Right hindlimb (tissue), 1 donor: ENCODE measurements around the gene HMG20B.
A peak's percentile ranks its signal among the peaks of the same experiment; 100 is the strongest.

ENCODE experiments used
- DNase-seq: peaks from one replicate; pipeline ENCODE4 v3.0.0-alpha.2; 2018

HMG20B gene

GRCh38 chr19:3537438-3538240 is 35.1 kb upstream of the HMG20B start:
- DNase-seq: no peak

GRCh38 chr19:3538258-3538929 is 34.4 kb upstream of the HMG20B start:
- no peak for DNase-seq

GRCh38 chr19:3538965-3539755 is 33.6 kb upstream of the HMG20B start, which contains the start of gene TEKTIP1:
TSS of gene TEKTIP1 (plus strand) at chr19:3539174. CDS start at chr19:3539178, 4 bp downstream.
- DNase-seq: no peak

GRCh38 chr19:3539756-3540118 is 33.0 kb upstream of the HMG20B start:
- no peak for DNase-seq

GRCh38 chr19:3543150-3544057 is 29.3 kb upstream of the HMG20B start:
- DNase-seq: peak; percentile 53

- no peak for DNase-seq
Measured at GRCh38 chr19:3544058-3544376, 28.7 kb upstream of the HMG20B start.

- DNase-seq: peak; percentile 60
Measured at GRCh38 chr19:3544742-3545668, 27.7 kb upstream of the HMG20B start.

- DNase-seq: no peak
Measured at GRCh38 chr19:3545669-3546034, 27.1 kb upstream of the HMG20B start.

- DNase-seq: no peak
Measured at GRCh38 chr19:3546119-3546518, 26.6 kb upstream of the HMG20B start.

GRCh38 chr19:3547301-3547731 is 25.4 kb upstream of the HMG20B start:
- DNase-seq: no peak

- DNase-seq: no peak
Measured at GRCh38 chr19:3547767-3548282, 24.9 kb upstream of the HMG20B start.

- DNase-seq: no peak
Measured at GRCh38 chr19:3548606-3549005, 24.1 kb upstream of the HMG20B start.

- DNase-seq: no peak
Measured at GRCh38 chr19:3549816-3550215, 22.9 kb upstream of the HMG20B start.

- no peak for DNase-seq
Measured at GRCh38 chr19:3550947-3551791, 21.6 kb upstream of the HMG20B start.

- DNase-seq: no peak
Measured at GRCh38 chr19:3551792-3552095, 21.0 kb upstream of the HMG20B start.

- DNase-seq: no peak
Measured at GRCh38 chr19:3554254-3555083, 18.3 kb upstream of the HMG20B start.

- DNase-seq: no peak
Measured at GRCh38 chr19:3555653-3556422, 16.9 kb upstream of the HMG20B start.

GRCh38 chr19:3556423-3556977 is 16.2 kb upstream of the HMG20B start:
- DNase-seq: no peak
